Stimulated activated CD4-positive, alpha-beta T cell treated with anti-CD3 and anti-CD28 coated beads, TNF-alpha, amount 100 ng/mL, for 48 hours (primary cell): ENCODE measurements around the gene RALY.

Experiments
- DNase-seq, 3 donors: peaks; one replicate each; pipeline ENCODE4 v3.0.0-alpha.2; 2020; ENCODE audit warnings: low read depth in 3 of 3

The RALY gene

GRCh38 chr20:33986560-33987216, 7.0 kb upstream of the RALY start:
- no peak for DNase-seq

GRCh38 chr20:33990075-33990474, 3.6 kb upstream of the RALY start:
- no peak for DNase-seq

GRCh38 chr20:33991502-33991901, 2.2 kb upstream of the RALY start:
- no peak for DNase-seq

DNA sequence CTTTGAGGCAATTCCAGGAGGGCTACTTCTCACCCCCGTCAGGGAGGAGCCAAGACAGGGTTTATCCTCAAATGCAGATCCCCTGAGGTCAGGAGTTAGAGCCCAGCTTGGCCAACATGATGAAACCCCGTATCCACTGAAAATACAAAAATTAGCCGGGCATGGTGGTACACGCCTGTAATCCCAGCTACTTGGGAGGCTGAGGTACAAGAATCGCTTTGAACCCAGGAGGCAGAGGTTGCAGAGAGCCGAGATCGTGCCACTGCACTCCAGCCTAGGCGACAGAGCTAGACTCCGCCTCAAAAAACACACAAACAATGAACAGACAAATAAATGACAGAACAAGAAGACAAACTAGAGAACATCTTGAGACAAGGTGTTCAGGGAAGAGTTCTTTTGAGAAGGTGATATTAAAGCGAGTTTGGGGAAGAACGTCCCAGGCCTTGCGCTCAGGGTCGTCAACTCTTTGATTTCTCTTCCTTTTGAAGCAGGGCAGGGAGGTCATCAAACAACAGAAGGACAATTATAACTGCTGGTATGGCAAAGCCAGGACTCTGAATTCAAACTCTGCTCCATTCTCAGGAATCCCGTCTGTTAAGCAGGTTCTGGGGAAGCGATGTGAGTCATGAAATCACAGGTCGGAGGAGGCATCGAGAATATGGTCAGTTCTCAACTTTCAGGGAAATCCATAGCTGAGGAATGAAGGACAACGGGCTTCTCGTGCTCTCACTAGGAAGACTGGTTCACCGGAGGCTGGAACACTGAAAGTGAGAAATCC, 1.4 kb upstream of the RALY start:
- DNase-seq = no peak

DNA sequence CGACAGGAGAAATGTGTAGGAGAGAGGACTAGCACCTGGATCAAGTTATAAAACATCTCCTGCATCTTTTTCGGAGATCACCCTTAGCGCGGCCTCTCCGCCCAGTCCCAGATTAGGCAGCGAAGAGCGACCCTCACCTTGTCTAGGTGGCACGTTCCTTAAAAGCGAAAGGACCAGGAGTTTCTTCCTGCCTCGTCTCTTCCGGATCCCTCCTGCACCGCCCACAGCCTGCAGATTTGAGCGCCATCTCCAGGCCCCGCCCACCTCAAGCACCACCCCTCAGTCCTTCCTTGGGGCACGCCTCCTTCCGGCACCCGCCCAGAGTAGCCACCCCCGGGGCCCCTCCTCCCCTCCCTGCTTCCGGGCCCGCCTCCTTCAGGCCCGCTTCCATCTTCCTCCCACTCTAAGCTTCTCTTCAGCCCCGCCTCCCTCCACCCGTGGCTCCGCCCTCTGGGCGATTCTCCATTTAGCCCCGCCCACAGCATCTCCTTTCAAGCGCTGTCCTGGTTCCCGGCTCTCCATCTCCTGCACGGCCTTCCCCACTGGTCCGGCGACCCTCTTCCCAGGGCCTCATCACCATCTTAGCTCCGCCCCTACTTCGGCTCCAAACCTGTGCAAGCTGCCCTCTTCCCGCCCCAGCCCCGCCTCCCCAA, 662 bp upstream of the RALY start:
- peak; percentile 98 to 99 (median 99) for DNase-seq

- DNase-seq = peak; percentile 41 to 74 (median 60)
Observed at GRCh38 chr20:33994222-33994913, 657 bp downstream of the RALY start.

DNA sequence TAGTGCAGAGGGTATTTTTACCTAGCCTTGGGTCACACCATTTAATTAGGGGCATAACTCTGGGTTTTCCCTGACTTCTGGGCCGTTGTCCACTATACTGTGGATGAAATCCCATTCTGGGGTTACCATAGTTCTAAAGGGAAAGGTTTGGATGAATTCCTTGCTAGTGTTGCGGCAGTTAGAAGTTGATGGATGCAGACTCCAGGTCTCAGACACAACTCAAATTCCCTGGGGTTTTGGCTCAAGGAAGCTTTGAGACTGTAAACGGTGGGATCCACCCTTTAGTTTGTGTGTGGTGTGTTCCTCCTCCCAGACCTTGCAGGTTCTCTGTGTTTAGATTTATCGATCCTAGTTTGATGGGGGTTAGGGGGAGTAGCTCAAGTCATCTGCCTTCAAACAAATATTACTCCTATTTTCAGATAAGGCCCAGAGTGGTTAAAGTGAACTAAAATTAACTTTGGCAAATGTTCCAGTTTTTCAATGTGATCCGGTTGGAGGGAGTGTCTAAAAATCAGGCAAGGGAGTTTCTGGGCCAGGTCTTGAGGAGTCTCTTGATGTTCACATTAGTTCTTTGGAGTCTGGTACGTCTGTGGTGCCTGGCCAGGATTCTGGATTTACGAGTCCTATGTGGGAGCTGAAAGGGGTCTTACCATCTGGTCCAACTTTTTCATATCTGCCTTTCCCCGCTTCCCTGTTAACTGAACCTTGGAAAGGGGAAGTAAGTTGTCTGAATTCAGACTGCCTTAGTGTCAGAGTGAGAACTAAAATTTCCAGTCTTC, 1.5 kb downstream of the RALY start:
- no peak for DNase-seq

DNA sequence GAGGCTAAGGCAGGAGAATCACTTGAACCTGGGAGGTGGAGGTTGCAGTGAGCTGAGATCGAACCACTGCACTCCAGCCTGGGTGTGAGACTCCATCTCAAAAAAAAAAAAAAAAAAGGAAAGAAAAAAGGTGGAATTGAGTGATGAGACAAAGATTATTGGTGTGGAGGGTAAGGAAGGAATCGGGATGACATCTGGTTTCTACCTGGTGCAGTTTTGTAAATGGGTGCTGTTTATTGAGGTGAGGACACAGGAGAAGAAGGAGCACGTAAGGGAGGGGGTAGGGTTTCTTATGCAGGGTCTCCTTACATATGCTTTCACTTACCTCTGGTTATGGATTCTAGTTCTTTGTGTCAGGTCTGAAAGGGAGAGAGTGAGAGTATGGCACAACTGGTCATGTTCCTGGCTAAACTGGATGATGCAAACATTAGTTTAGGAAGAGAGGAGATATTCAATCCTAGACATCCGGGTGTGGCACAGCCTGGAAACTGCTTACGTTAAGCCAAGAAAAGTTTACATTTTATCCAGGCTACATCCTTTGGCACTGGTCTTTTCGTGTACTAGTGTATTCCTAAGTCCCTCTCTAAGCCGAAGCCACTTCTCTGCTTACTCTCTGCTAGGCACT, 5.4 kb downstream of the RALY start:
- no peak for DNase-seq

DNA sequence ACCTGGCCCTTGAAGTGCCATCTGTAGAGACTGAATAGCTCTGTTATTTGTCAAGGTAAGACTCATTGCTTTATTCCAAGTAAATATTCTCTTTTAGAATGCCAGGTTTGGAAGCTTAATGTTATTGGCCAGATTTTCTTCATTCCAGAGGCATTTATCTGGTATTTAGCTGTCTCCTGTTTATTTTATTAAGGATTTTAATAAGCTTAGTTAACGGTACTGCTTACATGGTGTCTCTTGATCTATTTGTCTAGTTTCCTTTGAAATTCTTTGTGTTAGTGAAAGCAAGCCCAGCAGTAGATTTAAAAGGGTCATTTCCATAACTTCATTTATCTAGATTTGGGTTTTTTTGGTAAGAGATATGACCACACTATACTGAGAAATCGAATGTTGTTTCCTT, 7.7 kb downstream of the RALY start:
- no peak for DNase-seq

GRCh38 chr20:34004227-34004626, 10.5 kb downstream of the RALY start:
- DNase-seq = no peak

- DNase-seq = no peak
Observed at GRCh38 chr20:34004790-34005457, 11.2 kb downstream of the RALY start.

DNA sequence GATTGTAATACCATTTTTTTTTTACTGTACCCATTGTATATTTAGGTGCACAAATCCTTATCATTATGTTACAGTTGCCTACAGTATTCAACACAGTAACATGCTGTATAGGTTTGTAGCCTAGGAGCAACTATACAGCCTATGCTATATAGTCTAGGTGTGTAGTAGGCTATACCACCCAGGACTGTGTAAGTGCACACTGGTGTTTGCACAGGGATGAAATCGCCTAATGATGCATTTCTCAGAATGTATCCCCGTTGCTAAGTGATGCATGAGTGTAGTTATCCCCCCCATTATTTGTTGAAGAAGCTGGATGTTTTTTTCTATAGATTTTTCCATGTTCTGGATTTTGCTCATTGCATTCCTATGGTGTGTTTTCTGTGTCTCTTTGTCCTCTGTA, 12.9 kb downstream of the RALY start:
- DNase-seq = no peak

GRCh38 chr20:34008477-34008876, 14.8 kb downstream of the RALY start:
- DNase-seq = no peak

- no peak for DNase-seq
Observed at GRCh38 chr20:34010405-34010931, 16.8 kb downstream of the RALY start.

DNA sequence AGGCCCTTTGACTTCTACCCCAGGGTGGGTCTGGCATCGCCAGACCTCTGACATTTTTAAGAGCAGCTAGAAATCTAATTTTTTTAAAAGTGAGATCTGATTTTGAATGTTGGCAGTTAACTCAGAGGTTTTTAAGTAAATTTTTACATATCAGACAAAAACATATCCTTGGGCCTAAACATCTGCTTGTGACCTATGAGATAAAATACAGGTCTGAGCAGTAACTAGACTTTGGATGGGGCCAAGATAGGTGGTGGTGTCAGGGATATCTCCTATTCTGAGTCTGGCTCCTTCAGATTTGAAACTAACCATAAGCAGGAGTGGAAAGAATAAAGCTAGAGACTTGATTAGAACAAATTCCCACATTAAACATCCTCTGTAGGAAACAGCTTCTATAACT, 17.6 kb downstream of the RALY start:
- no peak for DNase-seq

GRCh38 chr20:34012330-34012729, 18.6 kb downstream of the RALY start:
- DNase-seq = no peak

- no peak for DNase-seq
Observed at GRCh38 chr20:34012735-34013134, 19.0 kb downstream of the RALY start.

DNA sequence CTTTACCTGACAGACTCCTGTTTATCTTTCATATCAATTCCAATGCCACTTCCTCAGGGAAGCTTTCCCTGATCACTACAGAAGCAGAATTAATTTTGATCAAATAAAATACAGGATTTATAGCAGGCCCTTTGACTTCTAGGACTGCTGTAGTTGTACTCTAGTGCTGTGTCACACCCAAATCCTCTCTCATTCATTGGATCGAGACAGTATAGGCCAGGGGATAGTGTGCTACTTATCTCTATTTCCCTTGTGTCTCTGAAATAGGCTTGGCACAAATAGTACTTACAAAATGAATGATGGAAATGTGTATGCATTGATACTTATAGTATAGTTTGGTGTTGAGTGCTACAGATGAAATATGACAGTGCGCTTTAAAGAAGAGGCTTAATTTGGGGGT, 19.8 kb downstream of the RALY start:
- no peak for DNase-seq

DNA sequence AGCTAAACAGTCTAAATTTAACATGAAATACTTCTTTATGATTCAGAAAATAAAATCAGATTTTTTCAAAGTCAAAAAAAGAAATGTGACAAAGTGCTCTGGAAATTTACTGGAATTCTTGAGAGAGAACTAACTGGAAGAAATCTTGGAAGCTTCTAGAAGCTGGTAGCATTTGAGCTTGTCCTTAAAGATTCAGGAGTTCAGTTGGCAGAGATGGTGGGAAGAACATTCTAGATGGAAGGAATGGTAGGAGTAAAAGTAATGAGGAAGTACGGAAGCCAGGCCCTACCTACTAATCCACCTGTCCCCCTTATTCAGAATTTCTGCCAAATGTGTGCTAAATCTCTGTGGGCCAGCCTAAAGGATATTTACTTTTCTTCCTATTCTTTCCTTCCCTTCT, 21.2 kb downstream of the RALY start:
- no peak for DNase-seq
